ENCODE data around the gene EXOC3.

The EXOC3 gene

GRCh38 chr5:432201-432927 is 10.6 kb upstream of the EXOC3 start:
- Histone ChIP-seq H4K20me1 (ENCODE audit: insufficient read depth, low read length, poor library complexity, severe bottlenecking) (no peaks in the 10 kb centered on the region), H3K9ac (ENCODE audit: low read depth, low read length, poor library complexity, severe bottlenecking) (no peak overlapping the region), H3K9me3 (ENCODE audit: insufficient read depth, low read depth, low read length) (no peaks in the 10 kb centered on the region), H3K79me2 (ENCODE audit: insufficient read depth, low read length) (no peaks in the 10 kb centered on the region), H3K4me3 (ENCODE audit: low read length, poor library complexity, severe bottlenecking) (no peak overlapping the region), H3K4me2 (ENCODE audit: low read depth, low read length, poor library complexity, severe bottlenecking) (no peak overlapping the region), H3K36me3 (ENCODE audit: insufficient read depth, low read length) (no peaks in the 10 kb centered on the region), H3K27me3 (ENCODE audit: insufficient read depth, low read length, poor library complexity, severe bottlenecking) (no peaks in the 10 kb centered on the region), H3F3A (ENCODE audit: low read depth) (no peaks in the 10 kb centered on the region), H3K9me2 (replicated peaks; ENCODE audit: low read depth, low read length) (no peaks in the 10 kb centered on the region), H2AFZ (ENCODE audit: low read length) (no peak overlapping the region), H3K4me1 (ENCODE audit: insufficient read depth, low read length, poor library complexity, severe bottlenecking) (peaks cover 30% of the 10 kb centered on the region)
- TF ChIP-seq CTCF (conservative IDR thresholded peaks at IDR 0.05; ENCODE audit: low read length) (no peak), EZH2phosphoT487 (IDR thresholded peaks at IDR 0.05; ENCODE audit: borderline replicate concordance) (no peak)

GRCh38 chr5:432928-433791 is 9.8 kb upstream of the EXOC3 start:
- no peaks in the 10 kb centered on the region for H3K9me3 ChIP-seq (ENCODE audit: insufficient read depth, low read depth, low read length)
- H3K9ac ChIP-seq (ENCODE audit: low read depth, low read length, poor library complexity, severe bottlenecking), result no peak overlapping the region
- no peak overlapping the region for H2AFZ ChIP-seq (ENCODE audit: low read length)
- no peaks in the 10 kb centered on the region for H4K20me1 ChIP-seq (ENCODE audit: insufficient read depth, low read length, poor library complexity, severe bottlenecking)
- no peaks in the 10 kb centered on the region for H3K27me3 ChIP-seq (ENCODE audit: insufficient read depth, low read length, poor library complexity, severe bottlenecking)
- H3F3A ChIP-seq (ENCODE audit: low read depth), result no peaks in the 10 kb centered on the region
- no peaks in the 10 kb centered on the region for H3K9me2 ChIP-seq (replicated peaks; ENCODE audit: low read depth, low read length)
- peaks cover 35% of the 10 kb centered on the region for H3K4me1 ChIP-seq (ENCODE audit: insufficient read depth, low read length, poor library complexity, severe bottlenecking)
- no peaks in the 10 kb centered on the region for H3K79me2 ChIP-seq (ENCODE audit: insufficient read depth, low read length)
- H3K4me3 ChIP-seq (ENCODE audit: low read length, poor library complexity, severe bottlenecking), result no peak overlapping the region
- H3K36me3 ChIP-seq (ENCODE audit: insufficient read depth, low read length), result no peaks in the 10 kb centered on the region
- no peak for TF ChIP-seq CTCF (conservative IDR thresholded peaks at IDR 0.05; ENCODE audit: low read length)
- no peak for TF ChIP-seq EZH2phosphoT487 (IDR thresholded peaks at IDR 0.05; ENCODE audit: borderline replicate concordance)
- no peak overlapping the region for H3K4me2 ChIP-seq (ENCODE audit: low read depth, low read length, poor library complexity, severe bottlenecking)

GRCh38 chr5:433836-434235 is 9.1 kb upstream of the EXOC3 start:
- Histone ChIP-seq H3K9me2 (replicated peaks; ENCODE audit: low read depth, low read length) (no peaks in the 10 kb centered on the region), H3K9ac (ENCODE audit: low read depth, low read length, poor library complexity, severe bottlenecking) (no peak overlapping the region), H3K79me2 (ENCODE audit: insufficient read depth, low read length) (no peaks in the 10 kb centered on the region), H3K27me3 (ENCODE audit: insufficient read depth, low read length, poor library complexity, severe bottlenecking) (no peaks in the 10 kb centered on the region), H3K4me1 (ENCODE audit: insufficient read depth, low read length, poor library complexity, severe bottlenecking) (peaks cover 35% of the 10 kb centered on the region), H3K9me3 (ENCODE audit: insufficient read depth, low read depth, low read length) (no peaks in the 10 kb centered on the region), H2AFZ (ENCODE audit: low read length) (no peak overlapping the region), H4K20me1 (ENCODE audit: insufficient read depth, low read length, poor library complexity, severe bottlenecking) (no peaks in the 10 kb centered on the region), H3K4me3 (ENCODE audit: low read length, poor library complexity, severe bottlenecking) (no peak overlapping the region), H3F3A (ENCODE audit: low read depth) (no peaks in the 10 kb centered on the region), H3K36me3 (ENCODE audit: insufficient read depth, low read length) (no peaks in the 10 kb centered on the region), H3K4me2 (ENCODE audit: low read depth, low read length, poor library complexity, severe bottlenecking) (no peak overlapping the region)
- no peak for TF ChIP-seq CTCF (conservative IDR thresholded peaks at IDR 0.05; ENCODE audit: low read length)
- no peak for TF ChIP-seq EZH2phosphoT487 (IDR thresholded peaks at IDR 0.05; ENCODE audit: borderline replicate concordance)
